ENCODE results near the gene COA8.

Gene COA8

DNA sequence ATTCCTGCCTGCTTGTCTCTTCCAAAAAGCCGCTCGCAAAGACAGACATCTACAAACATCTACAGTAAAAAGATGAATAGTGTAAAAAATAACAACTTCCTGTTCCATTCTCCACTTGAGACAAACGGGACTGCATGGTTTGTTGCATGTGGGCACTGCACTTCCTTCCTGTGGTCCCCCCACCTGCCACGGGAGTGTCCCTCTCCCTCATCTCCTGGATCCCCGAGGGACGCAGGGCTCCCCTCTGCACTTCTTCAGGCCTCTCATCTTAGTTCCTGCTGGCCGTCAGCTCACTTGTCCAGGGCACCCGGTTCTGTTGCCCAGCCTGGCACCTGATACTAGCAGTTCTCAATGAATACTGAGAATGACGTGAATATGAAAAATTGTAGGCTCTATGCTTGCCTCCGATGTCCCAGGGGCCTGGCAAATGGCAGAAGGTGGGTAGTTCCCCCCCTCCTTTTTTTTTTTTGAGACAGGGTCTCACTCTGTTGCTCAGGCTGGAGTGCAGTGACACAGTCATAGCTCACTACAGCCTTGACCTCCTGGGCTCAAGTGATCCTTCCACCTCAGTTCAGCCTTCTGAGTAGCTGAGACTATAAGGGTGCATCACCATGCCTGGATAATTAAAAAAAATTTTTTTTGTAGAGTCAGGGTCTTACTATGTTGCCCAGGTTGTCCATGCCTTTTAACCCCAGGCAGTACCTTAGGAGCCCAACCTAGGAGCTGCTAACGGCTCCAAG is 62.8 kb downstream of the COA8 start:
- no peak for DNase-seq (ENCODE audit: low read depth)

DNA sequence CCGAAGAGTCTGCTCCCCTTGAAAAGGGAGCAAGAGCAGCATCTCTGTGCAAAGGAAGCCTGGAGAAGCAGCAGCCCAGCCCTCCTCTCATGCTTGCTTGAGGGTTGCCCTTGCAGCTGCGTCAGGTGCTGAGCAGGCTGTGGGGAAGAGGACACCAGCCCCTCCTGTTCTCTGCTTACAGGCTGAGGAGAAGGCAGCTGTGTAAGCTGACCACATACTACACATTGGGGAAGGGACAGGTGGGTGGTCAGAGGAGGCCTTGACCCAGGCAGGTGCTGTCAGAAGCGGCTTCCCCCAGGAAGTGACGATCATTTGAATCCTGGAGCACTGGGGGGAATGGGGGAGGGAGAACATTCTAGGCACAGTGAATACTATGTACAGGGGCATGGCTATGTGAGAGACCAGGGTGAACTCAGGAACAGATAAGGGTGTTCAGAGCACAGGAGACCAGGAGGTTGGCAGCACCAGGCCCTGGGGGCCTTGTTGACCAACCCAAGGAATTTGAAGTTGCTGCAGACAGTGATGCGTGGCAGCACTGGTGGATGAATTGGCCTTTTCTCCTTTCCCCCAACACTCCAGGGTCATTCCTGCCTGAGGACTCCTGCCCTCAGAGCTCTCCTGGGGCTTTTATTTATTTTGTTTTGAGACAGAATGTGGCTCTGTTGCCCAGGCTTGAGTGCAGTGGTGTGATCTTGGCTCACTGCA is 63.5 kb downstream of the COA8 start:
- DNase-seq (ENCODE audit: low read depth) = no peak

DNA sequence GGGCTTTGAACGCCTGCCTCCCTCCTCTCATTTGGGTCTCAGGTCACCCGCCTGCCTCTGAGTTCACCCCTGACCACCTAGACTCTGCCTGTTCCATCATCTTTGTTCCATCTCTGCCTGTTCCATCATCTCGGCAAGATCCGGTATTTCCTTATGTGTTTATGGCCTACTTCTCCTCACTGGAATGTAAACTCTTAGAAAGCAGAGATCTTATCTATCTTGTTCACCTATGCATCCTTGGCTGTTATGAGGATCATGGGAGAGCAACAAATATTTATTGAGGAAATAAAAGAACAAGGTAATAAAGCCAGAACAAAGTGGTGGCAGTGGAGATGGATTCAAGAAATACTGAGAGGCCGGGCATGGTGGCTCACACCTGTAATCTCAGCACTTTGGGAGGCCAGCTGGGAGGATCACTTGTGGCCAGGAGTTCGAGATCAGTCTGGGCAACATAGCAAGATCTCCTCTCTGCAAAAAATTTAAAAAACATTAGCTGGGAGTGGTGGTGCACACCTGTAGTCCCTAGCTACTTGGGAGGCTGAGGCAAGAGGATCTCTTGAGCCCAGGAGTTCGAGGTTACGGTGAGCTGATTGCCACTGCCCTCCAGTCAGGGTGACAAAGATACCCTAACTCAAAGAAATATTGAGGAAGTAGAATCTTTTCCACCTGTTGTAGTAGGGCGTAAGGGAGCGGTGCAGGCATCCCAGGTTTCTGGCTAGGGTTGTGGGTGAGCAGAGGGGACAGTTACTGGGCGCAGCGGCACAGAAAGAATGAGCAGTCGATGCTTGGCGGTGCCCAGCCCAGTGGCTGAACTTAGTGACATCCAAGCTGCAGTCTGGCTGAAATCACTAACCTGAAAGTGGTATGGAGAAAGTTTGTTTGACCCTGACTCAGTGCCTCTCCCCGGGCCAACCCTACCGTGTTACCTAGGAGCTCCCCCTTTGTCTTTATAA is 64.6 kb downstream of the COA8 start:
- DNase-seq (ENCODE audit: low read depth) = no peak

DNA sequence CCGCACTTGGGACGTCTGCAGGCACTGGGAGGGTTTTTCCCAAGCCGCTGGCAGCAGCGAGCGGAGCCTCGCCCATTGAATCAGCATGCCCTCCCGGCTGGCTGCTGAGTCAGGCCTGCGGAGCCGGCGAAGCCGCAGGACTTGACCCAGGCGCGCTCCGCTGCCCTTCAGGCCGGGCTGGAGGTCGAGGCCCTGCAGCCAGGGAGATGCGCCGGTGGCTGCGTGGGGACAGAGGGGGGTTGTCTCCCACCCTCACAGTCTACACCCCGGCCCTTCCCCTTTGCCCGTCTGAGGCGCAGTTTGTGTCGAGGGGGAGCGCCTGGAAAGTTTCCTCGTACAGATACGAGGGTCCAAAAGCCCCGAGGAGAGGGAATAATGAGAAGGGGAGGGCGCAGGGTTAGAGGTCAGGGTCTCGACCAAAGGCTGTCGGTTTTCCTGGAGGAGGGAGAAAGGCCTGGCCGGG is 65.5 kb downstream of the COA8 start:
- no peak for DNase-seq (ENCODE audit: low read depth)

DNA sequence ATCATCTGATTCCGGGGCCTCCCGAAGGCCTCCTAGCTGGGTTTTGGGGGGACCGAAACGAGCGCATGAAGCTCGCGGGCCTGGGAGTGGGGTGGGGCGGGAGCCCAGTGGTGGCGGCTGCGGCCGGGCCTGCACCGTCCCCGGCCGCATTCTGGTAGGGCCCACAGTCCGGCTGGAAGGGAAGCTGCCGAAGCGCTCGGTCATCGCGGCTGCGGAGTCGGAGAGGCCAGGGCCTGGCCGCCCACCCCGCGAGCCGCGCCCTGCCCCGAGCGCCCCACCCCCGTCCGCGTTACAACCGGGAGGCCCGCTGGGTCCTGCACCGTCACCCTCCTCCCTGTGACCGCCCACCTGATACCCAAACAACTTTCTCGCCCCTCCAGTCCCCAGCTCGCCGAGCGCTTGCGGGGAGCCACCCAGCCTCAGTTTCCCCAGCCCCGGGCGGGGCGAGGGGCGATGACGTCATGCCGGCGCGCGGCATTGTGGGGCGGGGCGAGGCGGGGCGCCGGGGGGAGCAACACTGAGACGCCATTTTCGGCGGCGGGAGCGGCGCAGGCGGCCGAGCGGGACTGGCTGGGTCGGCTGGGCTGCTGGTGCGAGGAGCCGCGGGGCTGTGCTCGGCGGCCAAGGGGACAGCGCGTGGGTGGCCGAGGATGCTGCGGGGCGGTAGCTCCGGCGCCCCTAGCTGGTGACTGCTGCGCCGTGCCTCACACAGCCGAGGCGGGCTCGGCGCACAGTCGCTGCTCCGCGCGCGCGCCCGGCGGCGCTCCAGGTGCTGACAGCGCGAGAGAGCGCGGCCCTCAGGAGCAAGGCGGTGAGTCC is 66.1 kb downstream of the COA8 start, which contains the start of gene KLC1:
TSS of gene KLC1 (plus strand) at position 528 of the 819 bp plus-strand sequence. CDS start 25,354 bp downstream, outside the sequence.
- DNase-seq (ENCODE audit: low read depth) = peak; percentile 70

DNA sequence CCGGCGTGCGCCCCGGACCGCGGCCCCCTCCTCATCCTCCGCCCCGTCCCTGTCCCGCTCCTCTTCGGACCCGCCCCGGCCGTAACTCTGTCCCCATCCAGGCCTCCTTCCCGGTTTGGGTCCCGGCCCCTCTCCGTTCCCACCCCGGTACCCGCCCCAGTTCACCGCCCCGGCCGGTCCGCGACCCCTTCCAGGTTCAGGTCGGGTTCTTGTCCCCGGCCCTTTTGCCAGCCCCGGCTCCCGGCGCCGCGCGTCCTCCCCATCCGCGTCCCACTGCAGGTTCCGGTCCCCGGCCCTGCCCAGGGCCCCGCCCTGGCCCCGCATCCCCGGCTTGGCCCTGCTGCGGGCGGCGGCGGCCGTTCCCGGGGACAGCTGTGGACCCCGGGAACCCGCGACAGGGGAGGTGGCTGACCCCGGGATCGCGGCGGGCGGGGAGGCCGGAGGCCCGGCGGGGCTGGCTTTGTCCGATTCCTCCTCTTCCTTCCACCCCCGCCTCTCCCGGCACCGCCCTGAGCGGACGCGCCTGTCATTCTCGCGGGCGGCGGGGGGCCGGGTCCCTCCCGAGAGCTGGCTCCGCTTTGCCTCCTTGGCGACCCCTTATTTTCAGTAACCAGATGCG is 66.9 kb downstream of the COA8 start:
- peak; percentile 10 for DNase-seq (ENCODE audit: low read depth)

DNA sequence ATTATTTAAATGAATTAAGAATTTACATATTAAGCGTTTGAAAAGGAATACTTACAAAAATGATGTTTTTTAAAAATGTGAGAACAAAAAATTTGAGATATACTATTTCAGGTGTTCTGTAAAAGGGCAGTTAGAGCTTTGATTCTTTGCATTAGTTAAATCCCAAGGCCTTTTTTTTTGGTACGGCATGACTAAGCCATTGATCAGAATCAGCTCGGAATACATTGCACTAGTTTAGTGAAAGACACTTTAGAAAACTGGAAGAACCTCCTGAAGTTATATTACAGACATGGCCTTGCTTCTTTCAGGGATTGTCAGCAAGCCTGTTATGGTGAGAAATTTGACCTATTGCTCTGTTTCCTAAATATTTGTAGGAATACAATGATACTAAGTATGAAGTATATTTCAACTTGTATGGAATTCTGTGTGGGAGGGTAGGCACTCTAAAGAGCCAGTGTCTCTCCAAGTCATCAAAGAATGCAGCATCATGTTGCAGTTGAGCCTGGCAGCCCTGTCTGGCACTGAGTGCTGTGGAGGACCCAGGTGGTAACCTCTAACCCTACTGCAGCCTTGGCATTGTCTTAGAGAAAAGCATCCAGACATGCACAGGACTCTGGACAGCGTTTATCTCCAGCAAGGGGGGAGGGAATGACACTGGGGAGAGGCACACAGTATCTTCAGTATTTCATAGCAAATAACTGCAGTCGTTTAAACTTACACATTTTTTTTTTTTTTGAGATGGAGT is 67.8 kb downstream of the COA8 start:
- DNase-seq (ENCODE audit: low read depth) = no peak

DNA sequence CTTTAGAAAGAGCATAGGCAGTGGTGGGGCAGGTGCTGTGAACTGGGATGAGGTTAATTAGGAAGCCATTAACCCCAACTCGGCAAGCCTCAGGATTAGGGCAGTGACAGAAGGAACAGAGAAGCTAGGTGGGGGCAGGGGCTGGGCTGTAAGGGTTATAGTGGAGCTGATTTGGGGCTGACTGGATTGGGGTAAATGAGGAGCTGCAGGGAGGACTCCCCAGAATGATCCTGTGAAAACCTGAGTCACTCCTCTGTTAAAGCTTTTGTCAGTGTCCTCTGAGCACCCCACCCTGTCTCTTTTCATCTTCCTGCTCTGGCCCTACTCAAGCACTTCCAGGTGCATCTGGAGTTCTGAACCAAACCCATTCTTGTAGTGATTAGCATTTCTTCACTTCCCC is 70.6 kb downstream of the COA8 start:
- no peak for DNase-seq (ENCODE audit: low read depth)

DNA sequence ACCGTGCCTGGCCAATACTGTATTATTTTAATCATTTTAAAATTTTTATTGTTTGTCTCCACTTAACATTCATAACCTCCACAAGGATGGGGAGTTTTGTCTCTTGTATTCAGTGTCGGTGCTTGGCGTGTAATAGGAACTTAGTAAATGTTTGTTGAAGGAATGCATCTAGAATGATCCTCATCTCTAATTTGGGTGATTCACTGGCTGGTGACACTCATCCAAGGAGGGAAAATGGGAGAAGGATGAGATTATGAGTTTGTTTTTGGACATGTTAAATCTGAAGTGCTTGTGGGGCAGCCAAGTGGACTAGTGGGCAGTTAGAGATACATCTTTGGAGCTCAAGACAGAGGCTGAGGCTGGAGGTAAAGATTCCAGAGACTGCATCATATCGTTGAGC is 71.4 kb downstream of the COA8 start:
- DNase-seq (ENCODE audit: low read depth) = no peak

DNA sequence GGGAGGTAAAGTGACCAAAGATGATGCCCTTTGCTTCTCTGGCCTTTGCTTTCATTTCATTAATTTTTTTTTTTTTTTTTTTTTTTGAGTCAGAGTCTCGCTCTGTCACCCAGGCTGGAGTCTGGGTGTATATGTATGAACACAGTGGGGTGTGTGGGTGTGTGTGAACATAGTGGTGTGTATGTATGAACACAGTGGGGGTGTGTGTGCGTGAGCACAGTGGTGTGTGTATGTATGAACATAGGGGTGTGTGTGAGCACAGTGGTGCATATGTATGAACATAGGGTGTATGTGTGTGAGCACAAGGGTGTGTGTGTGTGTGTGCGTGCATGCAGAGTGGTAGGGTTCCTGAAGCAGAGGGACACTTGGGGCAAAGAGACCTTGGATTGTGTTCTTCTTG is 75.8 kb downstream of the COA8 start:
- no peak for DNase-seq (ENCODE audit: low read depth)
